Activated CD4-positive, alpha-beta T cell treated with anti-CD3 and anti-CD28 coated beads, Interleukin-2, amount 10 ng/mL, durations not matched to agents 7 days and 5 days (primary cell): Measurements from ENCODE around the gene SPINK14. TPM values are rescaled to one million over a fixed set of nuclear protein-coding genes. Genes with fewer than 3 reads are reported as not detected.

Experiments used
- CTCF ChIA-PET: fragments of 350-600 bp; sonication (Branson Sonifier 250); formaldehyde crosslinking; loops from one replicate; lab custom pipeline; 2021; ENCODE audit warnings: antibody characterized with exemption; lab: Charles Lee
- POLR2A ChIA-PET: fragments of 350-600 bp; sonication (Branson Sonifier 250); formaldehyde crosslinking; loops from one replicate; lab custom pipeline; 2021; ENCODE audit warnings: antibody characterized with exemption; lab: Charles Lee
- DNase-seq: peaks from one replicate; pipeline ENCODE4 v3.0.0-alpha.2; 2020
- H3K27ac Mint-ChIP-seq: one replicate; pipeline ENCODE4 v1.8.0; 2021; ENCODE audit warnings: mild to moderate bottlenecking, moderate library complexity, mixed read lengths
- H3K27me3 Mint-ChIP-seq: one replicate; pipeline ENCODE4 v1.8.0; 2021; ENCODE audit warnings: mixed read lengths
- H3K36me3 Mint-ChIP-seq: one replicate; pipeline ENCODE4 v1.8.0; 2021; ENCODE audit warnings: low read depth, mixed read lengths
- H3K4me1 Mint-ChIP-seq: one replicate; pipeline ENCODE4 v1.8.0; 2021; ENCODE audit warnings: mixed read lengths
- H3K4me3 Mint-ChIP-seq: one replicate; pipeline ENCODE4 v1.8.0; 2021; ENCODE audit warnings: mild to moderate bottlenecking, moderate library complexity, mixed read lengths
- H3K9me3 Mint-ChIP-seq: one replicate; pipeline ENCODE4 v1.8.0; 2021; ENCODE audit warnings: mixed read lengths
- total RNA-seq, 2 experiments: library from RNA; stranded (reverse); gene quantifications; one replicate each; pipeline ENCODE4 v1.2.3, GENCODE V29; 2021

SPINK14 gene
- total RNA-seq, 2 experiments from 2014 or later = not detected

DNA sequence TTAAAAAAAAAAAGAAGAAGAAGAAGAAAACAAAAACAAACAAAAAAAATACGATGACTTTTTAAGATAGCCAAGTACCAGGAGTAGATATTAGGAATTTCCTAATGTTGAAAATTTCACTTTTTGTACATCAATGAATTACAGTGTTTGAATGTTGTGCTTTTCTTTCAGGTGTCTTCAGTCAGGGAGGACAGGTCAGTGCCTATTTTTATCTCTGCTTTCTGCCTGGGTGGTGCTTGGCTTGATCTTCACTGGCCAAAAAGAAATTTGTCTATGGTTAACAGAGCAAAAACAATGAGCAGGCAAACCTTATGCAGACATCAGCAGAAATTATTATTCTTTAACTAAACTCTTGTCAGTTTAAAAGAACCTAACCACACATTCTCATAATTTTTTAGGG lies 37.5 kb downstream of the SPINK14 start:
- Mint-ChIP-seq H3K27ac (no peak overlapping the region), H3K27me3 (no peaks in the 10 kb centered on the region), H3K36me3 (no peaks in the 10 kb centered on the region), H3K4me3 (no peak overlapping the region), H3K9me3 (no peaks in the 10 kb centered on the region), H3K4me1 (no peaks in the 10 kb centered on the region)
- no peak for DNase-seq
- CTCF ChIA-PET = no interaction called here
- POLR2A ChIA-PET = no interaction called here

DNA sequence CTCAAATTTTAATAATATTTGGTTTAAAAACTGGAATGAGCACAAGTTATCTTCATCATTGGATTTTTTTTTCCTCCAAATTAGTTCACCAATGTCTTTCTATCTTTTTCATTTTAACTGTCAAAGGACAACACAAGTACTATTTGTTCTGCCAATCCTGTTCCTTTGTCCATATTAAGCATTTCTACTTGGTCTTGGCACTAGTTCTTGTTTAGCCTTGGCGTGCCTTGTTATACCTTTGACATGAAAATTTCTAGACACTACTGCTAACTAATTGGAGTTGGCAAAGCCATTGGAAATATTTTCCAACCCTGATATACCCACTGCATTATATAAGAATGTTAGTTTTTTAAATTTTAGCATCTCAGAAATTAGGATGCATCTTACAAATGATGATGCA lies 38.3 kb downstream of the SPINK14 start:
- CTCF ChIA-PET = no interaction called here
- Mint-ChIP-seq H3K27ac (no peak overlapping the region), H3K36me3 (no peaks in the 10 kb centered on the region)

DNA sequence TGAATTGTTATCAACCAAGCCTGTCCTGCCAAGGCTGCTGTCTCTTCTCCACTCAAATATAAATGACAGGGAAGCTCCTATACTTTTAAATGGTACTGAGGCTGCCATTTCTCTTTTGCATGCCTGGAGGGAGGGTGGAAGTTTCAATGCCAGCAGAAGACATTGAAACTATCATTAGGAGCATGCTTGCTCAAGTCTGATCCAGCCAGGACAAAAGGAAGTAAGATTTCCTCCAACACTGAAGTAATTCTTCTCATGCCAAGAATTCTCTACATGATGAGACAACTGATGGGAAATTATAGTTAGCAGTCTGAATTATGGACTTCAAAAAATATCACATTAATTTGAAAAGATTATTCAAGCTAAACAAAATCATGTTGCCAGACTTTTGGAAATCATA lies 39.9 kb downstream of the SPINK14 start:
- Mint-ChIP-seq H3K4me1 (no peaks in the 10 kb centered on the region), H3K9me3 (no peaks in the 10 kb centered on the region), H3K27ac (no peak overlapping the region), H3K27me3 (no peaks in the 10 kb centered on the region), H3K36me3 (no peaks in the 10 kb centered on the region), H3K4me3 (no peak overlapping the region)
- no peak for DNase-seq
- ChIA-PET CTCF (no interaction called here), POLR2A (no interaction called here)

More for the DNA sequence above, 38.3 kb downstream of the SPINK14 start:
- Mint-ChIP-seq H3K4me3 (no peak overlapping the region), H3K9me3 (no peaks in the 10 kb centered on the region), H3K4me1 (no peaks in the 10 kb centered on the region), H3K27me3 (no peaks in the 10 kb centered on the region)
- no peak for DNase-seq
- POLR2A ChIA-PET = no interaction called here

DNA sequence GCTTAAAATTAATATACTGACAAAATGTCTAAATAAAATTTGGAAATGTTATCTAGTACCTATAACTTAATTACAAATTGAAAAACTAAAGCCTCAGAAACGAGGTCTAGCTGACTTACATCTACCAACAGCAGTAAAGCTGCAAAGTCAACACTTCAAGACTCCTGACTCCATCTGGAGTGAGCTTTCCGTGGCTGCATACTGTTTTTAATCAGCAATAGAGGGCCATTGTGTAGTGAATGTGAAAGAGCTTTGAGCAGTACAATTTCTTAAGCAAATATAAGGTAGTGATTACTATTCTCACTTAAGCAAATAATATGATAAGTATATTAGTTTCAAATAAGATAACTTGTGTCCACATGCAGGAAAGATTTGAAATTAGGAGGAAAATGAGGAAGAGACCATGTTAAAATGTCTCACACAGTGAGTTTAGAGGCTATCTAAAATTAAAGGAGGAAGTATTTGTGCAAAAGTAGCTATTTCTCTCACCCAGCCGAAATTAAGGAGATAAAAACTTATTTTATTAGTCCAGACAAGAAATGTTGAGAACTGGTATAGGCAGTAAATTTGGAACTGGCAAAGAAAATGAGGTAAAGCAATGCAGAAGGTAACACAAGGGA lies 40.9 kb downstream of the SPINK14 start:
- Mint-ChIP-seq H3K4me1 (no peaks in the 10 kb centered on the region), H3K36me3 (no peaks in the 10 kb centered on the region), H3K27me3 (no peaks in the 10 kb centered on the region), H3K4me3 (no peak overlapping the region), H3K9me3 (no peaks in the 10 kb centered on the region), H3K27ac (no peak overlapping the region)
- no peak for DNase-seq
- ChIA-PET CTCF (no interaction called here), POLR2A (no interaction called here)

DNA sequence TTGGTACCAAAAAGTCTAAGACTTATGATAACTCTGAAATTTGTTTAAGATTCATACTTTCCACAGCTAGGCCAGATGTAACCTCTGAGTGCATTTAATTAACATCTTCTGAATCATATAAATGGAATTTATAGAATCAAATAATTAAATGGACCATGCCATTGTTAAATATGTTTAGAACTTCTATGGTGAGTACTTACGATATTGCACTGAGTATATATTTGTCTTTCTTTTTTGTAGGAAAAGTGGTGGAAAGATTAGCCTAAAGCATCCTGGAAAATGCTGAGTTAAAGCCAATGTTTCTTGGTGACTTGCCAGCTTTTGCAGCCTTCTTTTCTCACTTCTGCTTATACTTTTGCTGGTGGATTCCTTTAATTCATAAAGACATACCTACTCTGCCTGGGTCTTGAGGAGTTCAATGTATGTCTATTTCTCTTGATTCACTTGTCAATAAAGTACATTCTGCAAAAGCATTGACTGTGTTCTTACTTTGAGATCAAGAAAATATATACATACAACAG lies 46.4 kb downstream of the SPINK14 start:
- CTCF ChIA-PET = no interaction called here
- POLR2A ChIA-PET = no interaction called here
- Mint-ChIP-seq H3K4me3 (no peak overlapping the region), H3K4me1 (no peaks in the 10 kb centered on the region), H3K9me3 (no peaks in the 10 kb centered on the region), H3K27ac (no peak overlapping the region), H3K27me3 (no peaks in the 10 kb centered on the region), H3K36me3 (no peaks in the 10 kb centered on the region)
- DNase-seq = no peak

DNA sequence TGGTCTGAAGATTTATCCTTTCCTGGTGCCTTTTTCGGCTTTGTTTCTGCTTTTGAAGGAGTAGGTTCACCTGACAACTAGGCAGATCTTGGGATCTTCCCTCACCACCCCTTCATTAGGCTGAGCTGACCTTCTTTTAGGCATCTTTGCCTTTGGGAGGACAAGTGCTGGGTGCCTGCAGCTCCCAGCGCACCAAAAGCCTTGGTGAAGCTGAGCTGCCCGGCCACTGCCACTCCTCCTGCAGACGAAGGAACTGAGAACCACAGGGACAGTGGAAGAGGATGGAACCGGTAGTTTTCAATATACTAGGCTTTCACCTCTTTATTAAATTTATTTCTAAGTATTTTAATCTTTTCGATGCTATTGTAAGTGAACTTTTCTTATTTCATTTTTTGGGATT lies 53.2 kb downstream of the SPINK14 start:
- H3K27me3 Mint-ChIP-seq = peaks cover 2% of the 10 kb centered on the region
- no peak overlapping the region for H3K27ac Mint-ChIP-seq
- no peaks in the 10 kb centered on the region for H3K36me3 Mint-ChIP-seq
- ChIA-PET CTCF (no interaction called here), POLR2A (no interaction called here)
- H3K4me1 Mint-ChIP-seq = no peaks in the 10 kb centered on the region
- H3K4me3 Mint-ChIP-seq = no peak overlapping the region
- H3K9me3 Mint-ChIP-seq = no peaks in the 10 kb centered on the region
- no peak for DNase-seq

DNA sequence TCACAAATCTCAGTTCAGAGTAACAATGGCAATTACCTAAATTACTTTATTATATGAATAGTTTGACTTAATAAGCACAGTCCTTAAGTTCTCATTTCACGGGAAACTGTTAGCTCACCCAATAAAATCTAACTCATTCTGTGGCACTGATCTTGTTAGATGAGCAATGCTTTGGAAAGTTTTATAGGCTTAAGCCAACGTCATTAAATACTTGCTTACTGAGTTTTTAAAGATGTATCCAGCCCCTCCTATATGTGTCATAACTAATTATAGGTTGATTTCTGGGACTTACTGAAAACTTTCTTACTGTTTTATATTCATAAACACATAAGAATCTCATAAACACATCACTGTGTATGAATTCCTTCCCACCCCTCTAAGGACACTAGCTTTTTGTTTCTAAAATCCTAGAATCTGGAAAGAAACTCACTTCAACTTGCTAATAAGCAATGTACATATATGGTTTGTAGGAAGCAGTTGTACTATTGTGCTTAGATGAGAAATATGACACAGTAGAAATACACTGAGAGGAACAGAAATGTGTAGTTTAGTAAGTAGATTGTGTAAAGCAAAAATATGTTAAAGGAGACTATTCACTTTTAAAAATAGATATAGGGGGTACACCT lies 55.9 kb downstream of the SPINK14 start:
- Mint-ChIP-seq H3K27me3 (peaks cover 2% of the 10 kb centered on the region), H3K27ac (no peak overlapping the region), H3K4me1 (no peaks in the 10 kb centered on the region), H3K4me3 (no peak overlapping the region), H3K36me3 (no peaks in the 10 kb centered on the region), H3K9me3 (no peaks in the 10 kb centered on the region)
- DNase-seq = no peak
- POLR2A ChIA-PET = no interaction called here
- CTCF ChIA-PET = no interaction called here

Other genes starting within 250 kb of the SPINK14 start
- not detected for gene SPINK5, start 104.6 kb upstream of the SPINK14 start, total RNA-seq
- gene SPINK6, start 34.5 kb downstream of the SPINK14 start, total RNA-seq = not detected
- gene MARCOL, start 70.0 kb downstream of the SPINK14 start, total RNA-seq = not detected
- not detected for gene SPINK13, start 100.2 kb downstream of the SPINK14 start, total RNA-seq
- not detected for gene SPINK7, start 143.9 kb downstream of the SPINK14 start, total RNA-seq
- gene SPINK9, start 167.0 kb downstream of the SPINK14 start, total RNA-seq = not detected
- gene FBXO38, start 215.4 kb downstream of the SPINK14 start, total RNA-seq = 10 to 100 TPM; 48.5 to 53.1 TPM